Measurements from ENCODE around the gene EIF2A.

Gene EIF2A

GRCh38 chr3:150509780-150510179 is 36.8 kb upstream of the EIF2A start:
- no peak overlapping the region for H3K4me3 ChIP-seq (ENCODE audit: low read depth, low read length)
- no peak for DNase-seq (ENCODE audit: low read depth, low spot score)
- no peak for TF ChIP-seq CTCF (IDR thresholded peaks at IDR 0.05; ENCODE audit: insufficient read depth, low read length, missing control alignments)
- ChIA-PET CTCF (no interaction called here), POLR2A (no interaction called here)

- no peak overlapping the region for H3K4me3 ChIP-seq (ENCODE audit: low read depth, low read length)
- ChIA-PET POLR2A (interaction anchor here (0.5 kb wide), 1 partner anchor 540 kb away, joined by 3 read pairs; no protein-coding TSS in a partner anchor), CTCF (interaction anchor here (1.6 kb wide), 1 partner anchor 10 kb away, joined by 4 read pairs; no protein-coding TSS in a partner anchor)
- TF ChIP-seq CTCF (IDR thresholded peaks at IDR 0.05; ENCODE audit: insufficient read depth, low read length, missing control alignments) = no peak
- DNase-seq (ENCODE audit: low read depth, low spot score) = no peak
Observed at GRCh38 chr3:150511122-150511821, 35.3 kb upstream of the EIF2A start.

- TF ChIP-seq CTCF (IDR thresholded peaks at IDR 0.05; ENCODE audit: insufficient read depth, low read length, missing control alignments) = no peak
- H3K4me3 ChIP-seq (ENCODE audit: low read depth, low read length) = no peak overlapping the region
- POLR2A ChIA-PET = no interaction called here
- CTCF ChIA-PET = interaction anchor here (0.9 to 3.8 kb wide), 3 partner anchors 11 to 285 kb away, joined by 3 to 15 read pairs (median 3); no protein-coding TSS in a partner anchor
- no peak for DNase-seq (ENCODE audit: low read depth, low spot score)
Observed at GRCh38 chr3:150515210-150515609, 31.4 kb upstream of the EIF2A start.

- ChIA-PET POLR2A (no interaction called here), CTCF (interaction anchor here (1.4 to 2.0 kb wide), 3 partner anchors 8 to 19 kb away, joined by 3 to 7 read pairs (median 3); no protein-coding TSS in a partner anchor)
- no peak for DNase-seq (ENCODE audit: low read depth, low spot score)
- TF ChIP-seq CTCF (IDR thresholded peaks at IDR 0.05; ENCODE audit: insufficient read depth, low read length, missing control alignments) = no peak
- H3K4me3 ChIP-seq (ENCODE audit: low read depth, low read length) = no peak overlapping the region
Observed at GRCh38 chr3:150519026-150519425, 27.6 kb upstream of the EIF2A start.

GRCh38 chr3:150520408-150520807 is 26.2 kb upstream of the EIF2A start:
- ChIA-PET POLR2A (no interaction called here), CTCF (interaction anchor here (1.0 to 1.4 kb wide), 2 partner anchors 9 to 25 kb away, joined by 4 read pairs; no protein-coding TSS in a partner anchor)
- TF ChIP-seq CTCF (IDR thresholded peaks at IDR 0.05; ENCODE audit: insufficient read depth, low read length, missing control alignments) = no peak
- H3K4me3 ChIP-seq (ENCODE audit: low read depth, low read length) = no peak overlapping the region
- no peak for DNase-seq (ENCODE audit: low read depth, low spot score)

DNA sequence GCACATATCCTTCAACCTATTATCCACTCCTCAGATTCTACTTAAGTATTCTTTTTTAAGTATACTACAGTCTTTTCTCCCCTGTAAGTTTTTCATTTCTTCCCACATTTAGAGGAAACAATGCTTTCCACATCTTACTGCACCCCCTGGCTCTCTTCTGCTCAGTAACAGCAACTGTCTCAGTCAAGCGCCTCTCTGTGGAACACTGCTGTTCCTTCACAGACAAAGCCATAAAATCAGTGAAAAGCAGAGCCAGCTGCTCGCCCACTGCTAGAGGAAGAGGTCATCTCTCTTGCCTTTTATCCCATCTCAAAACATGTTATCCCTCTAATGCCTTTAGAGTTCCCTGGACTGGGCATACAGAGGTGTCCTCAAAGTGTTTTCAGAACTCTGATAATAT is 25.1 kb upstream of the EIF2A start:
- no peak for TF ChIP-seq CTCF (IDR thresholded peaks at IDR 0.05; ENCODE audit: insufficient read depth, low read length, missing control alignments)
- ChIA-PET CTCF (interaction anchor here (0.8 to 1.4 kb wide), 5 partner anchors 10 to 584 kb away, joined by 3 to 4 read pairs (median 4); no protein-coding TSS in a partner anchor), POLR2A (no interaction called here)
- no peak for DNase-seq (ENCODE audit: low read depth, low spot score)
- H3K4me3 ChIP-seq (ENCODE audit: low read depth, low read length) = no peak overlapping the region
